Keratinocyte (primary cell): ENCODE measurements around the gene SSR1. TPM values are rescaled to one million over a fixed set of nuclear protein-coding genes. Genes with fewer than 3 reads are reported as not detected.
"Not testable (repeated sequence)": the region's sequence is repeated elsewhere in the genome, so short reads cannot be mapped to it uniquely, and the experiment has no call there.

Experiments used
- DNase-seq: peaks from one replicate; pipeline ENCODE4 v3.0.0-alpha.2; 2011; ENCODE audit warnings: low read depth, missing footprints, low spot score
- FAIRE-seq: peaks from 2 replicates; lab custom pipeline; 2011; peaks lifted over from hg19 to GRCh38; lab: Jason Lieb, UNC
- H2AFZ ChIP-seq: 2 replicates; pipeline ENCODE4 v1.6.0; 2012; ENCODE audit warnings: low read length, control low read depth, inconsistent platforms; ENCODE audit not compliant: control insufficient read depth
- H3K27ac ChIP-seq: 2 replicates; pipeline ENCODE4 v1.5.1; 2011; ENCODE audit warnings: low read length; ENCODE audit not compliant: control insufficient read depth, insufficient read depth
- H3K27me3 ChIP-seq: 3 replicates; pipeline ENCODE4 v1.6.0; 2011; ENCODE audit warnings: low read length; ENCODE audit not compliant: control insufficient read depth, insufficient read depth; ENCODE audit errors: extremely low read depth
- H3K36me3 ChIP-seq, 2 experiments: 2 replicates in 1 of 2; 3 replicates in 1 of 2; pipeline ENCODE4 v1.5.1; 2011; ENCODE audit warnings: low read length in 2 of 2, mild to moderate bottlenecking in 1 of 2; ENCODE audit not compliant: control insufficient read depth in 2 of 2, insufficient read depth in 2 of 2; ENCODE audit errors: extremely low read depth in 1 of 2
- H3K4me1 ChIP-seq: 3 replicates; pipeline ENCODE4 v1.5.1; 2011; ENCODE audit warnings: low read length; ENCODE audit not compliant: control insufficient read depth, insufficient read depth; ENCODE audit errors: extremely low read depth
- H3K4me2 ChIP-seq: 3 replicates; pipeline ENCODE4 v1.6.0; 2011; ENCODE audit warnings: low read depth, low read length; ENCODE audit not compliant: control insufficient read depth, insufficient read depth; ENCODE audit errors: extremely low read depth
- H3K4me3 ChIP-seq, 3 experiments: fragments of 200-600 bp in 1 of 3; sonication (generic) in 1 of 3; 2 replicates in 2 of 3; 3 replicates in 1 of 3; pipeline ENCODE4 v1.5.1; 2011 to 2016; ENCODE audit warnings: low read length in 3 of 3, mild to moderate bottlenecking in 3 of 3, control low read depth in 2 of 3, inconsistent platforms in 1 of 3, low read depth in 1 of 3, mixed read lengths in 1 of 3, mixed run types in 1 of 3, moderate library complexity in 1 of 3; ENCODE audit not compliant: control insufficient read depth in 2 of 3, insufficient read depth in 2 of 3; ENCODE audit errors: extremely low read depth in 1 of 3
- H3K79me2 ChIP-seq: 2 replicates; pipeline ENCODE4 v1.6.0; 2012; ENCODE audit warnings: low read length; ENCODE audit not compliant: control insufficient read depth, insufficient read depth
- H3K9ac ChIP-seq: 3 replicates; pipeline ENCODE4 v1.6.0; 2011; ENCODE audit warnings: low read length; ENCODE audit not compliant: control insufficient read depth, insufficient read depth; ENCODE audit errors: extremely low read depth
- H3K9me1 ChIP-seq: 3 replicates; pipeline ENCODE4 v1.6.0; 2011; ENCODE audit warnings: low read length; ENCODE audit not compliant: control insufficient read depth, insufficient read depth; ENCODE audit errors: extremely low read depth
- H3K9me3 ChIP-seq: 2 replicates; pipeline ENCODE4 v1.5.1; 2012; ENCODE audit warnings: low read depth, low read length; ENCODE audit not compliant: control insufficient read depth
- H4K20me1 ChIP-seq: 3 replicates; pipeline ENCODE4 v1.6.0; 2011; ENCODE audit warnings: low read length; ENCODE audit not compliant: control insufficient read depth, insufficient read depth; ENCODE audit errors: extremely low read depth
- CTCF ChIP-seq, 3 experiments: IDR thresholded peaks in 1 of 3; conservative IDR thresholded peaks in 1 of 3; optimal IDR thresholded peaks in 1 of 3; 2 replicates in 2 of 3; 3 replicates in 1 of 3; pipeline versions ENCODE3 to v1.5.1; 2011; ENCODE audit warnings: low read length in 3 of 3, mild to moderate bottlenecking in 3 of 3, moderate library complexity in 2 of 3, control low read depth in 1 of 3, inconsistent platforms in 1 of 3; ENCODE audit not compliant: insufficient read depth in 2 of 3; ENCODE audit errors: extremely low read depth in 1 of 3
- EZH2 ChIP-seq: IDR thresholded peaks from one replicate; pipeline ENCODE4 v1.6.1; 2012; ENCODE audit warnings: inconsistent platforms, mild to moderate bottlenecking, low read length, moderate library complexity
- dilution Hi-C: fragments of 300-500 bp; cut with MboI; formaldehyde crosslinking; loops from one replicate; pipeline ENCODE4 v1.7.0; 2020; ENCODE audit warnings: low sequenced_read_pairs; ENCODE audit not compliant: extremely low pct_ligation_motif_present
- polyA plus RNA-seq, 5 experiments: library from polyadenylated mRNA; depleted of rRNA in 3 of 5; stranded (reverse) in 3 of 5; stranded (forward) in 1 of 5; unstranded in 1 of 5; fragments of >200 nt; gene quantifications; 1 replicate in 1 of 5; 2 replicates in 3 of 5; 3 replicates in 1 of 5; pipeline versions ENCODE4 v1.2.1 to v1.2.3, GENCODE V29; 2011 to 2012; ENCODE audit warnings: missing spikeins in 2 of 5, low read depth in 1 of 5, low replicate concordance in 1 of 5

SSR1 gene
- polyA plus RNA-seq, 1 donor (not counting 4 experiments of a cell fraction or from before 2014, with no cell fraction given), result 188 TPM

- H3K9me3 ChIP-seq, H3K9ac ChIP-seq, H3K9me1 ChIP-seq, H4K20me1 ChIP-seq, H3K36me3 ChIP-seq, FAIRE-seq, dilution Hi-C loops, H3K27ac ChIP-seq, H3K27me3 ChIP-seq, H3K4me3 ChIP-seq, H3K79me2 ChIP-seq, H3K4me1 ChIP-seq, H3K4me2 ChIP-seq, H2AFZ ChIP-seq, DNase-seq: not testable (repeated sequence)
- TF ChIP-seq CTCF (optimal IDR thresholded peaks at IDR 0.05 in 1 of 3, IDR thresholded peaks at IDR 0.05 in 1 of 3, conservative IDR thresholded peaks at IDR 0.05 in 1 of 3; ENCODE audit: extremely low read depth in 1 of 3, insufficient read depth in 2 of 3, low read length in 3 of 3), result peak; percentile 24 to 55 (median 36)
Measured at GRCh38 chr6:7339007-7339732, 26.2 kb upstream of the SSR1 start.

- Histone ChIP-seq H4K20me1 (no peaks in the 10 kb centered on the region), H3K9ac (no peak overlapping the region), H3K27ac (no peak overlapping the region), H2AFZ (no peak overlapping the region), H3K4me2 (no peak overlapping the region), H3K9me3 (no peaks in the 10 kb centered on the region), H3K79me2 (no peaks in the 10 kb centered on the region), H3K4me1 (peaks cover 2% of the 10 kb centered on the region), H3K9me1 (no peaks in the 10 kb centered on the region), H3K36me3 (no peaks in the 10 kb centered on the region), H3K27me3 (no peaks in the 10 kb centered on the region), H3K4me3 (no peak overlapping the region)
- TF ChIP-seq EZH2, result no peak
- no peak for TF ChIP-seq CTCF (optimal IDR thresholded peaks at IDR 0.05 in 1 of 3, IDR thresholded peaks at IDR 0.05 in 1 of 3, conservative IDR thresholded peaks at IDR 0.05 in 1 of 3; ENCODE audit: extremely low read depth in 1 of 3, insufficient read depth in 2 of 3, low read length in 3 of 3)
- DNase-seq (no peak), FAIRE-seq (no peak)
- dilution Hi-C loops, result no loop called here
Measured at GRCh38 chr6:7338031-7338430, 25.0 kb upstream of the SSR1 start.
